ENCODE data around the gene FRMPD1.

- TF ChIP-seq EZH2 (IDR thresholded peaks at IDR 0.05): no peak
- no peak for TF ChIP-seq POLR2AphosphoS5 (IDR thresholded peaks at IDR 0.05; ENCODE audit: borderline replicate concordance, low read depth, low read length)
- no peak for TF ChIP-seq FOXP2 (optimal IDR thresholded peaks at IDR 0.05; ENCODE audit: control extremely low read depth, extremely low read length, insufficient read depth)
Observed at GRCh38 chr9:37608250-37608649, 42.5 kb upstream of the FRMPD1 start.

Measured in SK-N-MC (cell line).